ENCODE measurements around the gene ADAM15.

The ADAM15 gene

GRCh38 chr1:155077758-155078445 lies 26.8 kb downstream of the ADAM15 start:
- no peaks in the 10 kb centered on the region for H3K36me3 ChIP-seq (ENCODE audit: control insufficient read depth, insufficient read depth, low read length)
- H3K27ac ChIP-seq (ENCODE audit: low read depth, low read length, severe bottlenecking) = no peak overlapping the region
- H3K9me3 ChIP-seq (ENCODE audit: control insufficient read depth, low read length) = no peaks in the 10 kb centered on the region
- peaks cover 21% of the 10 kb centered on the region for H3K4me1 ChIP-seq (ENCODE audit: control insufficient read depth, insufficient read depth, low read length, poor library complexity, severe bottlenecking)
- H3K4me3 ChIP-seq (ENCODE audit: extremely low read depth, insufficient read depth, low read length, poor library complexity, severe bottlenecking) = no peak overlapping the region
- WGBS, 2 experiments (ENCODE audit: insufficient coverage in 2 of 2) = 67 to 87% methylated on average over 3 of the region's 4 CpGs

DNA sequence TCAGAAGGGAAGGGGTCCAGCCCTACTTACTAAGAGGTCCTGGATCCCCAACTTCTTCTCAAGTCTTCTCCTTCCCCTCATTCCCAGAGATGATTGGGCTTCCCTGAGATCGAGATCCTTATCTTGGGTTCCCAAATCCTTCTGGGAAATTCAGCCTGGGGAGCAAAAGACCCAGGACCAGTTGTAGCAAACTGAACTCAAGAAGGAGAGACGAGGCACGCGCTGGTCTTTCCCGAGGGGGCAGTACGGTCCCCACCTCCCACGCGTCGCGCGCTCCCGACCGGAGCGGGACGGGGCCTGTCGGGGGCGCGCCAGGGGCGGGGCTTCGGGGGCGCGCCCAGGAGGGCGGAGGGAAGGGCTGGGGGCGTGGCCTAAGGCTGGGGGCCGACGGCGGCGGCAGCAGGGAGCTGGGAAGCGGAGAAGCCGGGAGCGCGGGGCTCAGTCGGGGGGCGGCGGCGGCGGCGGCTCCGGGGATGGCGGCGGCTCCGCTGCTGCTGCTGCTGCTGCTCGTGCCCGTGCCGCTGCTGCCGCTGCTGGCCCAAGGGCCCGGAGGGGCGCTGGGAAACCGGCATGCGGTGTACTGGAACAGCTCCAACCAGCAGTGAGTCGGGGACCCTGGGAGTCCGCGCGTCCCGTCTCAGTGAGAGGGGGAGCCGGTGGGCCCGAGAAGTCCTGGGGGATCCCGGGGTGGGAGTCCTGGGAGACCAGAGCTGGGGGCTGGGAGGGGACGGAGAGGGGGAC lies 27.5 kb downstream of the ADAM15 start, which contains the start of gene EFNA3:
Gene EFNA3, plus strand, starts transcription at position 369 of the 741 bp plus-strand sequence. Its CDS starts 105 bp downstream, at position 474.
- Histone ChIP-seq H3K4me1 (ENCODE audit: control insufficient read depth, insufficient read depth, low read length, poor library complexity, severe bottlenecking) (peaks cover 21% of the 10 kb centered on the region), H3K36me3 (ENCODE audit: control insufficient read depth, insufficient read depth, low read length) (no peaks in the 10 kb centered on the region), H3K9me3 (ENCODE audit: control insufficient read depth, low read length) (no peaks in the 10 kb centered on the region), H3K27ac (ENCODE audit: low read depth, low read length, severe bottlenecking) (no peak within 1 kb of the TSS), H3K4me3 (ENCODE audit: extremely low read depth, insufficient read depth, low read length, poor library complexity, severe bottlenecking) (peak within 1 kb of the TSS; percentile 38)
- WGBS, 2 experiments (ENCODE audit: insufficient coverage in 2 of 2) = 3 to 4% methylated on average over 25 to 31 of the region's 59 CpGs

GRCh38 chr1:155079210-155079486 lies 28.0 kb downstream of the ADAM15 start:
- H3K9me3 ChIP-seq (ENCODE audit: control insufficient read depth, low read length) = no peaks in the 10 kb centered on the region
- 5 to 11% methylated on average over 4 to 7 of the region's 10 CpGs for WGBS, 2 experiments (ENCODE audit: insufficient coverage in 2 of 2)
- no peak overlapping the region for H3K27ac ChIP-seq (ENCODE audit: low read depth, low read length, severe bottlenecking)
- peak overlapping the region; percentile 38 for H3K4me3 ChIP-seq (ENCODE audit: extremely low read depth, insufficient read depth, low read length, poor library complexity, severe bottlenecking)
- peaks cover 21% of the 10 kb centered on the region for H3K4me1 ChIP-seq (ENCODE audit: control insufficient read depth, insufficient read depth, low read length, poor library complexity, severe bottlenecking)
- no peaks in the 10 kb centered on the region for H3K36me3 ChIP-seq (ENCODE audit: control insufficient read depth, insufficient read depth, low read length)

GRCh38 chr1:155079487-155080311 lies 28.6 kb downstream of the ADAM15 start:
- H3K4me1 ChIP-seq (ENCODE audit: control insufficient read depth, insufficient read depth, low read length, poor library complexity, severe bottlenecking) = peaks cover 21% of the 10 kb centered on the region
- H3K4me3 ChIP-seq (ENCODE audit: extremely low read depth, insufficient read depth, low read length, poor library complexity, severe bottlenecking) = peak overlapping the region; percentile 38
- 1% methylated on average over 38 to 51 of the region's 67 CpGs for WGBS, 2 experiments (ENCODE audit: insufficient coverage in 2 of 2)

GRCh38 chr1:155080312-155081228 lies 29.5 kb downstream of the ADAM15 start:
- H3K9me3 ChIP-seq (ENCODE audit: control insufficient read depth, low read length) = no peaks in the 10 kb centered on the region
- H3K27ac ChIP-seq (ENCODE audit: low read depth, low read length, severe bottlenecking) = no peak overlapping the region
- no peaks in the 10 kb centered on the region for H3K36me3 ChIP-seq (ENCODE audit: control insufficient read depth, insufficient read depth, low read length)
- peaks cover 21% of the 10 kb centered on the region for H3K4me1 ChIP-seq (ENCODE audit: control insufficient read depth, insufficient read depth, low read length, poor library complexity, severe bottlenecking)
- H3K4me3 ChIP-seq (ENCODE audit: extremely low read depth, insufficient read depth, low read length, poor library complexity, severe bottlenecking) = peak overlapping the region; percentile 38
- 0 to 1% methylated on average over 22 to 29 of the region's 71 CpGs for WGBS, 2 experiments (ENCODE audit: insufficient coverage in 2 of 2)

More at GRCh38 chr1:155079487-155080311, 28.6 kb downstream of the ADAM15 start:
- H3K36me3 ChIP-seq (ENCODE audit: control insufficient read depth, insufficient read depth, low read length) = no peaks in the 10 kb centered on the region
- H3K9me3 ChIP-seq (ENCODE audit: control insufficient read depth, low read length) = no peaks in the 10 kb centered on the region
- H3K27ac ChIP-seq (ENCODE audit: low read depth, low read length, severe bottlenecking) = no peak overlapping the region

GRCh38 chr1:155081472-155082300 lies 30.6 kb downstream of the ADAM15 start:
- Histone ChIP-seq H3K4me3 (ENCODE audit: extremely low read depth, insufficient read depth, low read length, poor library complexity, severe bottlenecking) (peak overlapping the region; percentile 19), H3K4me1 (ENCODE audit: control insufficient read depth, insufficient read depth, low read length, poor library complexity, severe bottlenecking) (peaks cover 21% of the 10 kb centered on the region), H3K27ac (ENCODE audit: low read depth, low read length, severe bottlenecking) (no peak overlapping the region), H3K36me3 (ENCODE audit: control insufficient read depth, insufficient read depth, low read length) (no peaks in the 10 kb centered on the region), H3K9me3 (ENCODE audit: control insufficient read depth, low read length) (no peaks in the 10 kb centered on the region)
- 2% methylated on average over 31 to 43 of the region's 68 CpGs for WGBS, 2 experiments (ENCODE audit: insufficient coverage in 2 of 2)

- peak overlapping the region; percentile 8 for H3K4me3 ChIP-seq (ENCODE audit: extremely low read depth, insufficient read depth, low read length, poor library complexity, severe bottlenecking)
- H3K4me1 ChIP-seq (ENCODE audit: control insufficient read depth, insufficient read depth, low read length, poor library complexity, severe bottlenecking) = peaks cover 21% of the 10 kb centered on the region
- H3K9me3 ChIP-seq (ENCODE audit: control insufficient read depth, low read length) = no peaks in the 10 kb centered on the region
- 8 to 13% methylated on average over 14 to 26 of the region's 36 CpGs for WGBS, 2 experiments (ENCODE audit: insufficient coverage in 2 of 2)
- H3K36me3 ChIP-seq (ENCODE audit: control insufficient read depth, insufficient read depth, low read length) = no peaks in the 10 kb centered on the region
- no peak overlapping the region for H3K27ac ChIP-seq (ENCODE audit: low read depth, low read length, severe bottlenecking)
These were observed 31.4 kb downstream of the ADAM15 start for GRCh38 chr1:155082301-155083051.

- peaks cover 21% of the 10 kb centered on the region for H3K4me1 ChIP-seq (ENCODE audit: control insufficient read depth, insufficient read depth, low read length, poor library complexity, severe bottlenecking)
These were observed 32.0 kb downstream of the ADAM15 start for GRCh38 chr1:155083052-155083541.

More at GRCh38 chr1:155083052-155083541, 32.0 kb downstream of the ADAM15 start:
- H3K27ac ChIP-seq (ENCODE audit: low read depth, low read length, severe bottlenecking) = no peak overlapping the region
- WGBS, 2 experiments (ENCODE audit: insufficient coverage in 2 of 2) = 58 to 79% methylated on average over 2 to 5 of the region's 6 CpGs
- no peaks in the 10 kb centered on the region for H3K36me3 ChIP-seq (ENCODE audit: control insufficient read depth, insufficient read depth, low read length)
- no peaks in the 10 kb centered on the region for H3K9me3 ChIP-seq (ENCODE audit: control insufficient read depth, low read length)
- no peak overlapping the region for H3K4me3 ChIP-seq (ENCODE audit: extremely low read depth, insufficient read depth, low read length, poor library complexity, severe bottlenecking)
